Aorta (tissue), 5 donors: ENCODE measurements around the gene GPALPP1. TPM values are rescaled to one million over a fixed set of nuclear protein-coding genes. Genes with fewer than 3 reads are reported as not detected.

Experiments used
- ATAC-seq: fragments of 200-7000 bp; cut with Tn5 transposase; one replicate; pipeline ENCODE4 v1.9.1; 2022; ENCODE audit warnings: moderate library complexity; ENCODE audit not compliant: low FRiP score
- DNase-seq, 2 donors: peaks; one replicate each; pipeline ENCODE4 v3.0.0-alpha.2; 2020
- H3K27ac ChIP-seq, 2 donors: one replicate each; pipeline ENCODE4 v1.5.1; 2013; ENCODE audit warnings: low read length in 2 of 2, mild to moderate bottlenecking in 2 of 2, moderate library complexity in 2 of 2, control low read depth in 1 of 2, inconsistent platforms in 1 of 2, low read depth in 1 of 2
- H3K27me3 ChIP-seq, 2 donors: one replicate each; pipeline ENCODE4 v1.6.1; 2013; ENCODE audit warnings: control low read depth in 1 of 2, low read length in 1 of 2, mild to moderate bottlenecking in 1 of 2, moderate library complexity in 1 of 2; ENCODE audit not compliant: insufficient read depth in 2 of 2, control insufficient read depth in 1 of 2
- H3K36me3 ChIP-seq, 2 donors: one replicate each; pipeline ENCODE4 v1.6.1; 2013; ENCODE audit warnings: control low read depth in 1 of 2, low read length in 1 of 2, mild to moderate bottlenecking in 1 of 2; ENCODE audit not compliant: insufficient read depth in 2 of 2, control insufficient read depth in 1 of 2
- H3K4me1 ChIP-seq, 2 donors: one replicate each; pipeline ENCODE4 v1.6.1; 2013; ENCODE audit warnings: low read length in 2 of 2, control low read depth in 1 of 2, mild to moderate bottlenecking in 1 of 2, moderate library complexity in 1 of 2; ENCODE audit not compliant: insufficient read depth in 2 of 2, control insufficient read depth in 1 of 2
- H3K4me3 ChIP-seq, 2 donors: one replicate each; pipeline ENCODE4 v1.5.1; 2013; ENCODE audit warnings: low read length in 2 of 2, control low read depth in 1 of 2, mild to moderate bottlenecking in 1 of 2
- H3K9me3 ChIP-seq: one replicate; pipeline ENCODE4 v1.6.1; 2013; ENCODE audit warnings: mild to moderate bottlenecking, low read length; ENCODE audit not compliant: control insufficient read depth
- WGBS, 2 donors: extraction: QIAGEN DNeasy Blood & Tissue Kit; methylation state at CpG; one replicate each; pipeline ENCODE4 v1.1.7; 2013; 5-methylcytosine and 5-hydroxymethylcytosine counted together
- intact Hi-C, 2 donors: fragments of 100-400 bp; cut with DNase I; formaldehyde crosslinking; loops; one replicate each; pipeline versions ENCODE4 v1.14.2 to v1.15.0; 2022
- polyA plus RNA-seq, 2 donors: library from polyadenylated mRNA; stranded (reverse); fragments of 200-250 nt; gene quantifications; one replicate each; pipeline ENCODE4 v1.2.3, GENCODE V29; 2013
- total RNA-seq, 2 donors: library from RNA; stranded (reverse); fragmentation: NEBNext Ultra II Directional; extraction: Animal tissue kit (Norgen Biotek cat#: 25700); gene quantifications; one replicate each; pipeline ENCODE4 v1.2.1, GENCODE V29; 2021
- donor health status: healthy with polysubstance abuse.
- donor health status: Bipolar disorder and iron deficiency.
- donor health status: DM: no; HTN: no; CAD: no.
- donor health status: DM: no; HTN: no; CAD: no.
- donor health status: DM: yes; HTN: yes; CAD: no.

GPALPP1 gene
- total and polyA plus RNA-seq, 4 donors: 4.8 to 28.5 (median 18.2) TPM

GRCh38 chr13:44978328-44978727, 11.0 kb upstream of the GPALPP1 start:
- DNase-seq: no peak
- intact Hi-C loops: loop anchor here in 1 of 2 donors (10.0 kb wide), 1 partner anchor 1074 kb away; no protein-coding TSS in a partner anchor
- H3K27me3 ChIP-seq: no peaks in the 10 kb centered on the region
- H3K27ac ChIP-seq: no peak overlapping the region
- H3K36me3 ChIP-seq: no peaks in the 10 kb centered on the region
- no peaks in the 10 kb centered on the region for H3K9me3 ChIP-seq
- no peaks in the 10 kb centered on the region for H3K4me1 ChIP-seq
- no peak for ATAC-seq
- H3K4me3 ChIP-seq: no peak overlapping the region
- 93 to 97% methylated on average over 1 of the region's 1 CpG for WGBS, 2 donors

GRCh38 chr13:44989941-44990340, 603 bp downstream of the GPALPP1 start:
- Histone ChIP-seq H3K27ac (peak overlapping the region in 1 of 2 donors; percentile 83), H3K4me1 (peaks cover 0 to 10% of the 10 kb centered on the region in 2 donors), H3K27me3 (no peaks in the 10 kb centered on the region), H3K4me3 (peak overlapping the region; percentile 81 to 96), H3K9me3 (no peaks in the 10 kb centered on the region), H3K36me3 (no peaks in the 10 kb centered on the region)
- ATAC-seq: no peak
- WGBS, 2 donors: 4 to 5% methylated on average over 10 of the region's 10 CpGs
- DNase-seq: no peak
- intact Hi-C loops: no loop called here

- intact Hi-C loops: no loop called here
- Histone ChIP-seq H3K27ac (no peak overlapping the region), H3K9me3 (no peaks in the 10 kb centered on the region), H3K4me1 (no peaks in the 10 kb centered on the region), H3K36me3 (peaks cover 3 to 4% of the 10 kb centered on the region in 2 donors), H3K4me3 (no peak overlapping the region), H3K27me3 (no peaks in the 10 kb centered on the region)
- ATAC-seq (no peak), DNase-seq (no peak)
Measured at GRCh38 chr13:45003417-45003816, 14.1 kb downstream of the GPALPP1 start.

DNA sequence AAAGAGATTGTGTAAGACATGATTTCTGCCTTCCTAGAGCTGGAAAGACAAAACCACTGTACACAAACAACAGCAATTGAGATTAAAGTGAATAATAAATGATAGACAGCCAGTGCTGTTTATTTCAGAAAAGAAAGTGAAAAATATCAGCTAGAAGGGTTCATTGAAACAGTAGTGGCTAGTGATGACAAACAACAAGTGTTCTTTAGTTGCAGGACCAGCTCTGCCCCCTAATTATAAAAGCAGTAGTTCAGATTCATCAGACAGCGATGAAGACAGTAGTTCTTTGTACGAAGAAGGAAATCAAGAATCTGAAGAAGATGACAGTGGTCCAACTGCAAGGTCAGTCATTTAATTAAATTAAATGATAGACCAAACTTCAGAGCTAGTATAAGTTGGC, 14.8 kb downstream of the GPALPP1 start:
- H3K4me3 ChIP-seq: no peak overlapping the region
- no peak overlapping the region for H3K27ac ChIP-seq
- DNase-seq: no peak
- no peaks in the 10 kb centered on the region for H3K27me3 ChIP-seq
- no peaks in the 10 kb centered on the region for H3K9me3 ChIP-seq
- H3K36me3 ChIP-seq: peaks cover 3 to 4% of the 10 kb centered on the region in 2 donors
- no peak for ATAC-seq
- intact Hi-C loops: no loop called here
- WGBS, 2 donors: 95 to 97% methylated on average over 2 of the region's 2 CpGs
- no peaks in the 10 kb centered on the region for H3K4me1 ChIP-seq

GRCh38 chr13:45007225-45007624, 17.9 kb downstream of the GPALPP1 start:
- no peaks in the 10 kb centered on the region for H3K4me1 ChIP-seq
- DNase-seq (no peak), ATAC-seq (no peak)
- H3K4me3 ChIP-seq: no peak overlapping the region
- no peaks in the 10 kb centered on the region for H3K27me3 ChIP-seq
- H3K9me3 ChIP-seq: no peaks in the 10 kb centered on the region
- H3K36me3 ChIP-seq: peaks cover 3 to 6% of the 10 kb centered on the region in 2 donors
- intact Hi-C loops: no loop called here
- no peak overlapping the region for H3K27ac ChIP-seq

GRCh38 chr13:45007823-45008222, 18.5 kb downstream of the GPALPP1 start:
- H3K4me1 ChIP-seq: no peaks in the 10 kb centered on the region
- no peaks in the 10 kb centered on the region for H3K27me3 ChIP-seq
- no peaks in the 10 kb centered on the region for H3K9me3 ChIP-seq
- H3K27ac ChIP-seq: no peak overlapping the region
- H3K4me3 ChIP-seq: no peak overlapping the region
- intact Hi-C loops: no loop called here
- DNase-seq (no peak), ATAC-seq (no peak)
- peaks cover 0 to 4% of the 10 kb centered on the region in 2 donors for H3K36me3 ChIP-seq
- 94 to 100% methylated on average over 1 of the region's 1 CpG for WGBS, 2 donors

DNA sequence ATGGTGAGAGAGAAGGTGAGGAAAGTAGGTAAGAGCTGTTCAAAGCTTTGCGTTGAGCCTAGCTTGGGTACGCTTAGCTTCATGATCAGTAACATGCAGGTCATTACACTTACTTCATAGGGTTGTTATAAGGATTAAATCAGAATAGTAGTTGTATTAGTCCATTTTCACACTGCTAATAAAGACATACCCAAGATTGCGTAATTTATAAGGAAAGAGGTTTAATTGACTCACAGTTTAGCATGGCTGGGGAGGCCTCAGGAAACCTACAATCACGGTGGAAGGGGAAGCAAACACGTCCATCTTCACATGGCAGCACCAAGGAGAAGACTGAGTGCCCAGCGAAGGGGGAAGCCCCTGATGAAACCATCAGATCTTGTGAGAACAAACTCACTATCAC, 21.9 kb downstream of the GPALPP1 start:
- H3K27ac ChIP-seq: no peak overlapping the region
- DNase-seq (no peak), ATAC-seq (no peak)
- no peaks in the 10 kb centered on the region for H3K27me3 ChIP-seq
- H3K4me1 ChIP-seq: no peaks in the 10 kb centered on the region
- H3K9me3 ChIP-seq: no peaks in the 10 kb centered on the region
- intact Hi-C loops: no loop called here
- peaks cover 0 to 4% of the 10 kb centered on the region in 2 donors for H3K36me3 ChIP-seq
- WGBS, 2 donors: 95 to 96% methylated on average over 6 of the region's 6 CpGs
- H3K4me3 ChIP-seq: no peak overlapping the region

DNA sequence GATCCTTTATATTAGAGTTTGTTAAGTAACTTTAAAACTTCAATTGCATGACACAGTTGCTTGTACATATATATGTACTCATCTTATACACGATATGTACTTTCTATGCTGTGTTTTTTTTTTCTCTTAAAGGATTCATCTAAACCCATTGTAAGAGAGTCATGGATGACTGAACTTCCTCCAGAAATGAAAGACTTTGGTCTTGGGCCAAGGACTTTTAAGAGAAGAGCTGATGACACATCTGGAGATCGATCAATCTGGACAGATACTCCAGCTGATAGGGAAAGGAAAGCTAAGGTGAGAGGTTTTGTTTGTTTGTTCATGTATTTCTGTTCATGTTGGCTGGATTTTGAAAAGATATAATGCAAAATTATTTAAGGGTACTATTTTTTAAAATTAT, 26.0 kb downstream of the GPALPP1 start:
- 93 to 95% methylated on average over 2 of the region's 2 CpGs for WGBS, 2 donors
- no peak for ATAC-seq
- H3K36me3 ChIP-seq: peaks cover 0 to 3% of the 10 kb centered on the region in 2 donors
- DNase-seq: no peak
- H3K9me3 ChIP-seq: no peaks in the 10 kb centered on the region
- H3K27ac ChIP-seq: no peak overlapping the region
- H3K27me3 ChIP-seq: no peaks in the 10 kb centered on the region
- no peak overlapping the region for H3K4me3 ChIP-seq
- H3K4me1 ChIP-seq: no peaks in the 10 kb centered on the region
- intact Hi-C loops: no loop called here

DNA sequence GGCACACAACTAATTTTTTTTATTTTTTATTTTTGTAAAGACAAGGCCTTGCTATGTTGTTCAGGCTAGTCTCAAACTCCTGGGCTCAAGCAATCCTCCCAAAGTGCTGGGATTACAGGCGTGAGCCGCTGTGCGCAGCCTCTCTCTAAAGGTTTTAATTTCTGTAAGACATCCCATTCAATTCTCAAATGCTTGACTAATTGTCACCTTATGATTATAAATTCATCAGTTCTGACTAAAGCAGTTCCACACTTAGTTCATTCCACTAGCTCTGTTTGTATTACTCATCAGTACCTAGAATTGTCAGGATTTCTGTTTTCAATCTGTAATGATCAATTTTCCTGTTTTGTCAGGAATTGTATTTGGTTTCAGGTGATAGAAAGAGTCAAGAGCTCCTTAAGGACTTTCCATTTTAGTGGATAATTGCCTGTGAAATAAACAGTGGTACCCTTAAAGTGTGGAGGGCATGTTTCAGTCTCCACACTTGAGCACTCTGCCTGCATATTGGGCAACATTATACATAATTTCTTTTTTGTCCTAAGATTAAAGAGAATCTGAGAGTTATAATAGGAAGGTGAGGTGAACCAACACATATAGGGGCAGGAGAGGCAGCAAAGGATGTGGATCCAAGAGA, 27.6 kb downstream of the GPALPP1 start:
- ATAC-seq (no peak), DNase-seq (no peak)
- intact Hi-C loops: no loop called here
- H3K9me3 ChIP-seq: no peaks in the 10 kb centered on the region
- H3K4me3 ChIP-seq: no peak overlapping the region
- H3K36me3 ChIP-seq: peaks cover 0 to 2% of the 10 kb centered on the region in 2 donors
- H3K27me3 ChIP-seq: no peaks in the 10 kb centered on the region
- WGBS, 2 donors: 99 to 100% methylated on average over 3 of the region's 3 CpGs
- H3K27ac ChIP-seq: no peak overlapping the region
- H3K4me1 ChIP-seq: no peaks in the 10 kb centered on the region
